Skin of body (tissue), 2 donors: Measurements from ENCODE around the gene BCAS1. TPM values are rescaled to one million over a fixed set of nuclear protein-coding genes. Genes with fewer than 3 reads are reported as not detected.
A peak's percentile ranks its signal among the peaks of the same experiment; 100 is the strongest.

ENCODE experiments used
- DNase-seq: peaks from one replicate; lab custom pipeline; 2025; lab: John Stamatoyannopoulos, UW
- total RNA-seq: library from RNA; depleted of rRNA; stranded (reverse); fragments of >200 nt; gene quantifications from one replicate; pipeline ENCODE4 v1.2.3, GENCODE V29; 2014

The BCAS1 gene
- total RNA-seq, 1 donor from 2014 or later = 3.4 TPM

DNA sequence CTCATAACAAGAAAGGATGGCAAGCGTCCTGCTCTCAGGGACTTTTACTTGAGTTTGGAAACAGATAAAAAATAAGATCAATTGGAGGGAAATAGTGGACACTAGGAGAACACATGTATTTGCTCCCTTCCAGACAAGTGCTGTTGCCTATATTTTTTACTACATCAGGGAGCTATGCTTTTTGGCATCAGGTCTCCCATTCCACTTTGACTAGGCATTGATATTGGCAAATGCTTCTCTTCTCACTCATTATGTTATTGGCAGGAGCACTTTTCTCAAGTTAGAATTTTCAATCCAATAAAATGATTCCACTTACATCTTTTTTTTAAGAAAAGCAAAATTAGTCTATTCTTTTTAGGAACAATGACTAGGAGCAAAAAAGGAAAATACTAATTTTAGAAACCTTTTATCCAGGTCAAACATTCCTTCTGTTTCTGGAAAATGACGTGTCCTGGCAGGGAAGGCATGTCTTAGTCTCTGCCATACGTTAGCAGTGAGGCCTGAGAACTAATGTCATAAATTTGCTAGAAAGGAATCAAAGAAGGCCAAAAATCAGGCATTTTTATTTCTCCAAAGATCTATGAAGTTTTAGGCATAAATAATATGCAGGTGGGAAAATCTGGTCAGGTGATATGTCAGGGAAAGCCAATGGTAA is 21.4 kb downstream of the BCAS1 start:
- peak; percentile 68 for DNase-seq

DNA sequence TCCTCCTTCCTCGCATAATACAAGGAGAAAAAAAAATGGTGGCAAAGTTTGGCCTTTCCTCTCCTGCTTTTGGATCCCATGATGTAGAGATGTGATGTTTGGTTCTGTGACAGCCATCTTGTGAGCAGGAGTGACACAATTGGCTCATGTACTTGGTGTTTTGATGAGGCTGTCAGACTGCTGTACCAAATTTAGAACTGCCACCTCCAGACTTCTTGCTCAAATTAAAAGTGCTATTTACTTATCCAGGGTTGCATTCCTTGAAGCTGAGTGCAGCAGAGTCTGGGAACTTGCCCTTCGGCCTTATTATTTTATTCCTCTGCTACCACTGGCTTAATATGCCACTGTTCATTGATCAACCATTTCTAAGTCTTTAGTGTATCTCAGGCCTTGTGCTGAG is 21.9 kb downstream of the BCAS1 start:
- DNase-seq = no peak

DNA sequence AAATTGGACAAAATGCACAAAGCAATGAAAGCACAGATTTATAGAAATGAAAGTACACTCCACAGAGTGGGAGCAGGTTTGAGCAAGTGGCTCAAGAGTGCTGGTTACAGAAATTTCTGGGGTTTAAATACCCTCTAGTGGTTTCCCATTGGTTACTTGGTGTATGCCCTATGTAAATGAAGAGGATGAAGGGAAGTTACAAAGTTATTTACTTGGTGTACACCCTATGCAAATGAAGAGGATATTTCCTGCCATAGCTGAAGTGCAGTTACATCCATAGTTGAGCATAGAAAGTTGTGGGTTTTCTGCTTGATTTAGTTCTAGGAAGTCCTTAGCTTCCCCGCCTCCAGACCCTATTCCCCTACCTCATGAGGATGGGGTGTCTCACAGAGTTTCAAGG is 22.7 kb downstream of the BCAS1 start:
- no peak for DNase-seq

DNA sequence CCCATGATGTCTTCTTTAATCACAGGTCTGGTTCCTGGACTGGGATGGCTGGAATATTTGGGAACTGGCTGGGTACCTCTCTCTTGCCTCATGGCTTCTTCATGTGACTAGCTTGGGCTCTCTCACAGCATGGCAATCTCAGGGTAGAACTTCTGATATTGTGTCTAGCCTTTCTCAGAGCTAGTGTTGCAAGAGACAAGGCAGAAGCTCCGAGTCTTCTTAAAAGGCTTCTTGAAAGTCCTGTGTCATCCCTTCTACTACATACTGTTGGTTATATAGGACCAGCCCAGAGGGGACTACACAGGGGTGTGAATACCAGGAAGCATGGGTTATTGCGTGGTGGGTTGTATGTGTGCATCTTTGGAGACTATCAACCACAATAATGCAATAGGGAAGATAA is 23.3 kb downstream of the BCAS1 start:
- DNase-seq = no peak

DNA sequence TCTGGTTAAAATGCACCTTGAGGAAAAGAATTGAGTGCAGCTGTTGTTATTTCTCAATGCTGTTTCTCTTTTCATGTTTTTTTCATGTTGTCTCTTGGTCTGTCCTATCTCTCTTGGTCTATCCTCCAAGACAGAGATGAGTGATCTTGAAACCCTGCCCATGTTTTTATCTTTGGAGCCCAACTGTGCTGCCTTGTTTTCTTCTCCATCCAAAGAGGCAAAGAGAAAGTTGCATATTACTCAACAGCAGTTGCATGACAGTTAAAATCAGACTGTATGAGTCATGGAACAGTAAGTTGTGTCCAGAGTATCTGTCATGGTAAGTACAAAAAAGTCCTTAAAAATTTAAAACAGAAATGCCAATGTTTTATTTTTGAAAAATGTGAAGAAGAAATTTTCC is 26.2 kb downstream of the BCAS1 start:
- DNase-seq = peak; percentile 70

DNA sequence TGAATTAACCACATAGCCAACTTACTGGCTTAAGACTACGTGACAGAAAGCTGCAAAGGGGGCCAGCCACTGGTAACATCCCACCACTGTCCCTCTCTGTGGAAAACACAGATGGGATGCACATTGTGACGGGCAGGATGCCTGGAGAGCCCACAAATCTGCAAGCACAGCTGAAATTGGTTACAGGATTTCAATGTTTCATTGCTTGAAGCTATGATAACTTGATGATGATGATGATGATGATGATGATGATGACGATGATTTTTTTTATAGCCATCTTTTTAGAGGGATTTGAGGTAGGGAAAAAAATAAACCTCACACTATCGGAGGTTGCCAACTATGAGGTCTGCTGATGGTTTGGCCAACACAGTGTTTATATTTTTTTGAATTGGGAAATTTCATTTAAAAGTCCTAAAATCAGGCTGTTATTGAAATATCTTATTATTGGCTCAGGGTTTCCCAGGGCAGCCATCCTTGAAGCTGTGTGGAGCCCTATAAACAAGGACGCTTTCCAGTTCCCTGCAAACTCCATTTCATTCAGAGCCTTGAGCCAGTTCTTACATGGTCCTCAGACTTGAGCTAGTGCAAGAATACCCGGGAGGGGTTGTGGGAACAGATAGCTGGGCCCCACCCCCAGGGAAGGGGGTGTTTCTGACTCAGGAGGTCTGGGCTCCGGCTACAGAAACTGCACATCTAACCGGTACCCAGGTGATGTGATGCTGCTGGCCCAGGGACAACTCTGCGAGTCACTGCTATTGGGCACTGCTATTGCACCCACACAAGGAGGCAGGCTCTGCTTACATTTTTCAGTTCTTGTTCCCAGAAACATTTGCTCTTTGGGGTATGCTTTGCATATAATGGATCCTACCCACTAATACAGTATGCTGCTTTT is 27.1 kb downstream of the BCAS1 start:
- peak; percentile 87 for DNase-seq

DNA sequence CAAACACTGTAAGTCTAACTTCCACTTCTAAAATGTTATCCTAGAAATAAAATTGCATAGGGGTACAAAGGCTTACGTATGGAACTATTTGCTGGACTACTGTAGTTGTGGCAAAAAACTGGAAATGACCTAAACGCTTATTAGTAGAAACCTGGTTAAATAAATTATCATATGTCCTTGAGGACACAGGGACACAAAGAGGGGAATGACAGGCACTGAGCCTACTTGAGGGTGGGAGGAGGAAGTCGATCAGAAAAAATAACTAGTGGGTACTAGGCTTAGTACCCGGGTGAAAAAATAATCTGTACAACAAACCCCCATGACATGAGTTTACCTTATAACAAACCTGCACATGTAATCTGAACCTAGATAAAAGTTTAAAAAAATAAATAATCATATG is 28.4 kb downstream of the BCAS1 start:
- DNase-seq = no peak

DNA sequence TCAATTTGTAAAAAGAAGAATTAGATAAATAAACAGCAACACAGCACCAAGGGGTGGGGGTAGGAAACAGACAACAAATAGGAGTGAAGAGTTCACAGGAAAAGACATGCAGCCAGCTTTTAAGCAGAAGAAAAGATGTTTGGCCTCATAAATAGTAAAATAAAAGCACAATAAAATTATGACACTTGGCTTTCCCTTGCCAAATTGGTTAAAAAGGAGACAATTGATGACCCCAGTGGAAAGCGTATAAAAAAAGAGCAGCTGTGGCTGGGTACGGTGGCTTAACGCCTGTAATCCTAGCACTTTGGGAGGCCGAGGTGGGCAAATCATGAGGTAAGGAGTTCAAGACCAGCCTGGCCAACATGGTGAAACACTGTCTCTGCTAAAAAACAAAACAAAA is 29.1 kb downstream of the BCAS1 start:
- DNase-seq = no peak

DNA sequence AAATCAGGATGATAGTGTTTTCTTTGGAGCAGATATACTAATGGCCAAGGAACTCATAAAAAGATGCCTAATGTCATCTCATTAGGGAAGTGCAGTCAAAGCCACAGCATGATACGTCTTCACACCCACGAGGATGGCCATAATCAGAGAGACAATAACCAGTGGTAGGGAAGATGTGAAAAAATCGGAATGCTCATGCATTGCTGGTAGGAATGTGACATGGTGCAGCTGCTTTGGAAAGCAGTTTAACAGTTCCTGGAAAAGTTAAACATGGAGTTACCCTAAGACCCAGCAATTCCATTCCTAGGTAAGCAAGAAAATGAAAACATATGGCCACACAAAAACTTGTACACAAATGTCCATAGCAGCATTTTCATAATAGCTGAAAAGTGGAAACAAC is 29.9 kb downstream of the BCAS1 start:
- peak; percentile 30 for DNase-seq

DNA sequence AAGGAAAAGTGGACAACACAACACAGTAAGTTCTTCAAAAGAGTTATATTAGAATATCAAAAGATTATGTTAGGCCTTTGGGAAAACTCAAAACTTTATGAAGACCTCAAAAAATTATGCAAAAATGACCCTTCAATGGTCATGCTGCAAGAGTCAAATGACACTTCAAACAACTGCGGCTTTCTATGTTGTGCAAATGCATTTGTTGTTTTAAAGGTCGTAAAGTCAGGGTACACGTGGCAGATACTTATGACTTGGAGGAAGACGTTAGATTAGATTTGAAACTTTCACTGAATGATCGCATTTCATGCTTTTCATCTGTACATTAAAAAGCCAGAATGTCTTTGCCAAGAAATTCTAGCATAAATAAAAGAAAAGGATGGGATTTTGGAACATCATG is 31.4 kb downstream of the BCAS1 start:
- peak; percentile 46 for DNase-seq

DNA sequence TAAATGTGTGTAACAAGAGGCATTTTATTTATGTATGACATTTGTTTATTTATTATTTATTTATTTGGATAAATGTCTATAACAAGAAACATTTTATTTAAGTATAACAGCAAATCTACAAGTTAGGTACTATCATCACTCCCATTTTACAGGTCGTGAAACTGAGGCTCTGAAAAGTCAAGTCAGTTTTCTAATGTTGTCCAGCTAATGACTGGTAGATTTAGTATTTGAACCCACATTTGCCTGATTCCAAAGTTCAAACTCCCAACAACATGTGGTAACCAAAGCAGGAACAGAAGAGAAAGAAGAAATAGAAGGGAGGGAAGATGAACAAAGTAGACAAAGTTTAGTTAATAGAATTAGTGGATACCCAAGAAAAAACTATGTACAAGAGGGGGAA is 32.9 kb downstream of the BCAS1 start:
- DNase-seq = no peak

DNA sequence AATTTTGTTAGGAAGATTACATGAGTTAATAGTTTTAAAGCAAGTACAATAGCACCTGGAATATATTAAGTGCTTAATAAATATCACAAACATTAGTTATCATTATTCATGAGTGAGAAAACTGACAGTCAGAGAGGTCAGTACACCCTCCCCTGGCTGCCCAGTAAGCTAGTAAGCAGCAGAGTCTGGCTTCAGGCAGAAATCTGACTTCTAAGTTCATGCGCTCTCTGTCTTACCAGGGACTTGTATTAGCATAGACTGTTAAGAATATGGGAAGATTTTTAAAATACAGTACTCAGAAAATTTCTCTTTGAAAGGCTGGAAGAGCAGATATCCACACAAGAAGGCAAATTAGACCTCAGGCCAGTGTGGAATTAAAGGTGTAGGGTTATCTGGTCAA is 40.8 kb downstream of the BCAS1 start:
- DNase-seq = no peak

DNA sequence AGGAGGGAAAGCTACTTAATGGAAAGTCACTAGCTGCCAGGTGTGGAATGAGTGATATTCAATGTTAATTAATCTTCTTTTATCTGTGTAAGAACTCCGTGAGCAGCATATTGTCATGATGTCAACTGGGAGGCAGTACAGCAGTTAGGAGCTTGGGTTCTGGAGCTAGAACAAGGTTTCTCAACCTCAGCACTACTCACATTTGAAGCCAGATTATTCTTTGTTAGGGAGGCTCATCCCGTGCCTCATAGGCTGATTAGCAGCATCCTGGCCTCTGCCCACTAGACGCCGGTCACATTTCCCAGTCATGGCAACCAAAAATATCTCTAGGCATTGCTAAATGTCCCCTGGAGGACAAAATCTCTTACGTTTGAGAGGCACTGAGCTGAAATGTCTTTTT is 41.2 kb downstream of the BCAS1 start:
- DNase-seq = no peak

DNA sequence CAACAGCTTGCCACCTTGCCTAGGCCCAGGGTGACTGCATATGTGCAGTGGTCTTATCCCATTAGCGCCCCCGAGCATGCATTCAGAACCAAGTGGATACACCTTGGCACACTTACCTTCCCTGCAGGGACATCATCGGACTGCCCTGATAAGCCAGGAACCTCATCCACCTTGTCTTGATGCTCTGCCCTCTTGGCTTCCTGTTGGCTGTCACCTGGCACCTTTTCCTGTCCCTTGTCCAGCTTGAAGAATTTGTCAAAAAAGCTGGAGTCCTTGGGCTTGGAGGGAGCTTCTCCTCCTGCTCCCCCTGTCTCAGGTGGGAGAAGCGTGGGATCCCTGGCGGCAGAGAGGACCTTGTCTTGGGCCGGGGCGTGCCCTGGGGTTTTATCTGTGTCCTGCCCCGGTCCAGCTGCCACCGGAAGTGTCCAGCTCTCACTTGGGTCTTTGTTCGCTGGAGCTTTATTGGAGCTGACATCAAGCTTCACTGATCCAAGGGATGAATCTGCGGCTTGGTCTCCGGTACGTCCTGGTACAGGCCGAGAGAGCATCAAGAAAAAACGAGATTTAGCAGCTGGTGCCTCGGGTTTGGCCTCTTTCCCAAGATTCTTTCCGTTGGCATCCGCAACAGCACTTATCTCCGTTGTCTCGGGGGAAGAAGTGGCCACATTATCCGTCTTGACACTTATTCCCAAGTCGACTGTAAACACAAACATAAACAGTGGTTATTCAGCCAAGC is 42.0 kb downstream of the BCAS1 start:
- DNase-seq = no peak

DNA sequence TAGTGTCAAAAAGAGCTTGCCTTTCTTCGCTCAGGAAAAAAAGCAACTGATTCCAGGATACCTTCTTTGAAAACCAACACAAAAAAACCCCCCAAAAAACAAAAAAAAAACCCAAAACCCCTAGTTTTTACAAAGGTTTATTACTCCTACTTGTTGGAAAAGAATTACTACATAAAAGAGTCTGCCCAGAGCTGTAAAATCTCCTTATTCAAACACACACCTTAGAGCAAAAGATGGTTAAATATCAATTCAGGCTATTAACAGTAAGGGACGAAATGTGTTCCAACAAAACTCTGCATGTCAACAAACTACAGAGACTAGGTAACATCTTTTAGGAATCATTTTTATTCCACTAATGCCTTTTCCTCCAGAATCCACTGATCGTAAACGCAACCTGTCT is 42.7 kb downstream of the BCAS1 start:
- DNase-seq = no peak

DNA sequence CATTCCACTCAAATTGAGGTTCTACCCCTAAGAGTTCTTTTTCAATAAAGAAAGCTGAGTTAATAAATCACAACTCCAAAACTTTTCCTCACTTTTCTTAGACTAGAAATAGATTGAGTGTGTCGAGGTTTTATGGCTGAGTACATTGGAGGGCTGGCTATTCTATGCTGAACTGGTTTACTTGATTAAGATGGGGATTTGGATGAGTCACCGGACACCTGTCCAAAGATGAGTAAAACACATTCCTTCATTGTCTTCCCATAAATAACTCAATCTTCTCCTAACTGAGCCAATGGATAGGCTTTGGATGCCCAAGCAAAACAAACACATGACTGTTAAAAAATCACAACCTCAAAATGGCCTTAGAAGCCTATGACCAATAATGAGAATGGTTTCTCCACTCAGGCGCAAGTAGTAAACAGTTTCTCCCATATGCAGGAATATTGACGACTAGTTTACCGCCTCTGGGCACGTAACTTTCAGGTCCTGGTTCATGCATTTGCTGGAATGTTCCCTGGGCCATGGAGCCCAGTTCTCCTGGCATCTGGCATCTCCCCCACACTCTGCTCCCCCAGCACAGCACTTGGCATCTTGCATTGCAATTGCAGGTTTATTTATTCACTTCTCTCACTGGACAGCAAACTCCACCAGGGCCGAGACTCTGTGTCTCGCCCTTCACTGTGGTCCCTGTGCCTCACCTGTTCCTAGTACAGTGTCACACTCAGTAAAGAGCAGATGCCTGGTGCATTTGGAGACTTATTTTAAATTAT is 43.9 kb downstream of the BCAS1 start:
- DNase-seq = no peak

DNA sequence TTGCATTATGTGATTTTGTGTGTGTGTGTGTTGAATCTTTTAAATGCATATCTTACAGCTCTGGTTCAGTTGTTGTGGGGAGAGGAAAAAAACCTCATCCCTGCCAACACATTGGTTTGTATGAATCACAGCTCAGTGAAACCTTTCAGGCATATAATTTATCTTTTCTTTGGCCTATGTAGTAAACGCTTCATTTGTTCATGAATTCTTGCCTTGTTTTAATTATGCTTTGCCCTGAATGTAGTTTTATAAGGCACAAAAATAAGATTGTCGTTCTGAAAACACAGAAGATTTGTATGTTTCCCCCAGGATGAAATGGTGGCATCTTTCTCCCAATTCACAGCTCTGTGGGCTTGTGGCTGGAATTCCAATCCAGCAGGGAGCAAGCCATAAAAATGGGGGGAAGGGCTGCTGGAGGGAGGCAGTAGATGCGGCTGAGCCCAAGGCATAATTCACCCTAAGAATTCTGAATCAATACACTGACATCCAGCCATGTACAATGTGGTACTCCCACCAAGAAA is 45.1 kb downstream of the BCAS1 start:
- peak; percentile 72 for DNase-seq

DNA sequence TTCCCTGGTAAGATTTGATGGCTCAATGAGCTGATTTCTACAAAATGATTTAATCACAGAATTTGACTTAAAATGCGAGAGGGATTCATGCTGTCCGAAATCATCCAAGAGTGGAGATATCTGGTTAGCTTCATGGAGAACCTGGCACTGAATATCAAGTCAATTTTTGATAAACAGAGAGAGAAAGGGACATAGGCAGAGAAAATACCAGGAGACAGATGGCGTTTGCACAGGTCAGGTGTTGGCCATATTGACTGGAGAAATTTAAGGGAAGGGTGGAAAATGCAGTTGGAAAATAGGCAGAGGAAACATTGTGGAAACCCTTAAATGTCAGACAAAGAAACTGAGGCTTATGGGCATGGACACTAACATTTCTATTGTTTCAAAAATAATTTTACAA is 47.0 kb downstream of the BCAS1 start:
- DNase-seq = no peak

DNA sequence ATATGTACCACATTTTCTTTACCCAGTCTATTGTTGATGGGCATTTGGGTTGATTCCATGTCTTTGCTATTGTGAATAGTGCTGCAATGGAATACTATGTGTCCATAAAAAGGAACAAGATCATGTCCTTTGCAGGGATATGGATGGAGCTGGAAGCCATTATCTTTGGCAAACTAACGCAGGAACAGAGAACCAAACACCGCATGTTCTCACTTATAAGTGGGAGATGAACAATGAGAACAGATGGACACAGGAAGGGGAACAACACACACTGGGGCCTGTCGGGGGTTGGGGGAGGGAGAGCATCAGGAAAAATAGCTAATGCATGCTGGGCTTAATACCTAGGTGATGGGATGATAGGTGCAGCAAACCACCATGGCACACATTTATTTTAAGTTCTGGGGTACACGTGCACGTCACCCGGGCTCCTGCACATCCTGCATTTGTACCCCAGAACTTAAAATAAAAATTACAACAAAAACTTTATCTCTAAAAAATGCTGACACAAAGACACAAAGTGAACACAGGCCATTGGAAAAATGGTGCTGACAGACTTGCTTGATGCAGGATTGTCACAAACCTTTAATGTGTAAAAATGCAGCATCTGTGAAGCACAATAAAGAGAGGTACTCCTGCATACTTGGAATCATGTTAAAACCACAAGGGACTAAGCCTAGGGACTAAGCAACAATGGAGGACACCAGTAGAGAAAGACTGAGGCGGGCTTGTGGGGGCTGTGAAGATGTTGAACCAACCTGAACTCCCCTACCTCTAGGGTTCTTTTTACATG is 48.8 kb downstream of the BCAS1 start:
- no peak for DNase-seq

DNA sequence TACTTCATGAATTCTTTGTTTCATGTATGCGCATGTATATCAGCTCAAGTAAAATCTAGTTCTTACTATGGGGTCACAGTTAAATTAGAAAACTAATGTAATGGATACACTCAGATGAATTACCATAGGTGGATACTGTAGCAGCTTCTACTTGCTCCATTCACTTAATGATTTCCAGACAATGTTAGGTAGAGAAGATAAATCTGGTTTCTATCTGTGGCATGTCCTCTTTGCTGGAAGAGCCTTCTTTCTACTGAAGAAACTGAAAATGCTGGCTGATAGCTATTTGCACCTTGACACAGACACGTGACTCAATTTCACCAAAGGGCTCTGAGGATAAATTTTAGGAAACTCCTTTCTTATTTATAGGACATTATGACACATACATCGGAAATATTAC is 49.5 kb downstream of the BCAS1 start:
- DNase-seq = no peak

DNA sequence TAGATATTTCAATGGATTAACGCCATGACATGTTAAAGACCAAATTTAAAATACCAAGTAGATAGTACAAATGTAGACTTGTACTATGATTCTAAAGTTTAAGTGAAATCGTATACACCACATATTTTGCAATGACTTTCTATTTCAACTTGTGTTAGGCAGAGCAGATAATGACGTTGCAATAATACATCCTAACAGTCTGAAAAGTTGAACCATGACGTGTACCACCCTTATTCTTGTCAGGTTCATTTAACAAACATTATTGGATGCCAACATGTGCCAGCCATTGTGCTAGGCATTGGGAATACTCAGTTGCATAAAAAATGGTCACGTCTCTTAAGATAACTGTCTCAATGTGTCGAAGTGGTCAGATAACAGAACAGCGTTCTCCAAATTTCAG is 50.0 kb downstream of the BCAS1 start:
- no peak for DNase-seq
